ENCODE results near the gene PCDH8.

- TF ChIP-seq CTCF (IDR thresholded peaks at IDR 0.05; ENCODE audit: insufficient read depth, low read length, poor library complexity, severe bottlenecking) (no peak), EZH2phosphoT487 (conservative IDR thresholded peaks at IDR 0.05; ENCODE audit: low read length) (no peak)
Measured at GRCh38 chr13:52797176-52797575, 51.3 kb downstream of the PCDH8 start.

Data from SU-DHL-6 (cell line).